T-helper 2 cell treated with Interferon-gamma antibody and Interleukin-4, amounts not matched to agents 100 ng/mL and 5 ng/mL, for 36 hours (primary cell): ENCODE data around the gene ARSK. TPM values are rescaled to one million over a fixed set of nuclear protein-coding genes. Genes with fewer than 3 reads are reported as not detected.

Experiments
- intact Hi-C: fragments of 100-400 bp; cut with micrococcal nuclease; formaldehyde crosslinking; loops from one replicate; pipeline ENCODE4 v1.15.1; 2023
- total RNA-seq: library from RNA; stranded (reverse); gene quantifications from 2 replicates; pipeline ENCODE4 v1.2.3, GENCODE V29; 2022

Gene ARSK
- total RNA-seq, 1 donor from 2014 or later: 4.0 TPM

DNA sequence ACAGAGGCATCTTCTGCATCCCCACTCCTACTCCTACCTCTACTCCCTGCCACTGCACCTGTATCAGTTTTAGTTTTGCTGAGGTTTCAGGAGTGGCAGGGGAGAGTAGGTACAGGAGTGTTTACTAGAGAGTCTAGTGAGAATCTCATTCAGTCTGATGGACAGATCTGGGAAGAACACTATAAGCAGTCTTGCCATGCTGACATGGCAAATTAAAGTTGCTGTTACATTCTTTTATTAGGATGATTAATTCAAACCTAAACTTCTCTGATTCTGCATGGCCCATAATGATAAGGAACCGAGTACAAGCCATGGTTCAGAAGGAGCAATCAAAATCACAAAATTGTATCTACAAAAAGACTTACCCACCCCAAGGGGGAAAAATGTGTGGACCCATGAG, 7.4 kb downstream of the ARSK start:
- intact Hi-C loops: no loop called here

DNA sequence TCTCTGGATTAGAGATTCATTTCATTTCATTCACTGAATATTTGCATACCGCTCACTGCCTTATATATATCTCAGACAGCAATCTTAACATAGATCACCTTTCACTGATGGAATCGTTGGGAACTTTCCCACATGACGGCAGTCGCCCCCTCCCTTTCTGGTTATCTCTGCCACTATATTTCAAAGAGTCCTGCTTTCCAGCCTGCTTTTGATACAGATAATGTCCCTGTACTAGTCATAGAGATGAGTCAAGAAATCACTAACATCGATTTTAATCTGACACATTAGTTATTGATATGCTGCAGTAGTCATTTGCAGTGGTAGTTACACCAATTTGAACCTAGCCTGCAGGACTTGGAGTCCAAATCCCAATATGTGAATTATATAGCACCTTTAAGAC, 8.5 kb downstream of the ARSK start:
- intact Hi-C loops: no loop called here

DNA sequence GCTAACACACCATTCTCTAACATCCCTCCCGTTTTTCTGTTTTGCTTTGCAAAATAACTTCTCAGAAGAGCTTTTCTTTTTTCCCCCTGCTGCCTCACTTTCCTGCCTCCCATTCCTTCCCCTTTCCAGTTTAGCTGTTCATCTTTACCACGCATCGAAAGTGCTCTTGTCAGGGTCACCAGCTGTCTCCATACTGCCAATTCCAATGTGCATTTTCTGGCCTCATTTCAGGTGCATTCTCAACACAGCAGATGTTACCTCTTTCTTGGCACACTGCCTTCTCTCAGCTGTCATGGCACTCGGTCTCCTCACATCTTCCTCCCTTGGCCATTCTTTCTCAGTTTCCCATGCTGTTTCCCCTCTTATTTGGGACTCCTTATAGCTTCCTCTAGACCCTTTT, 9.5 kb downstream of the ARSK start:
- intact Hi-C loops: no loop called here

DNA sequence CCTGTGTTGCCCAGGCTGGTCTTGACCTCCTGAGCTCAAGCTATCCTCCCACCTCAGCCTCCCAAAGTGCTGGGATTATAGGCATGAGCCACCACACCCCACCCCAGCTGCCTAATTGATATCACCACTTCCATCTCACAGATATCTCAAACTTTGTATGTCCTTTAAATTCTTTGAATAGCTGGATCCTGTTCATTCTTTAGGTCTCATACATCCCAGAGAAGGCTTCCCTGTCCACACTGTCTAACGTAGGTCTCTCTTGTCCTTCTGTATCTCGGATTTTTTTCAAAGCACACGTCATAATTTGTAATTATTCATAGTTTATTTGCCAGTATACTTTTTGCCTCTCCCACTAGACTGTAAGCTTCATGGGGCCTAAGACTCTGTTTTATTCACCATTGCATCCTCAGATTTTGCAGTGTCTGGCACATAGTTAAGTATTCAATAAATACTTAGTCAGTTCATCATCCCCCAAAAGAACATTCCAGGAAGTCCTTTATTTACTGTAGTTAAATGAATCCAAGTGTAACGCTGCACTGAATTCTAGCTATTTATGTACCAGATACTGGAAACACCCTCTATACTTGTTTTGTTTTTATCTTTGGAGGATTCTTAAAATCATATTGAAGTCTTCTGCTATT, 10.5 kb downstream of the ARSK start:
- intact Hi-C loops: no loop called here

DNA sequence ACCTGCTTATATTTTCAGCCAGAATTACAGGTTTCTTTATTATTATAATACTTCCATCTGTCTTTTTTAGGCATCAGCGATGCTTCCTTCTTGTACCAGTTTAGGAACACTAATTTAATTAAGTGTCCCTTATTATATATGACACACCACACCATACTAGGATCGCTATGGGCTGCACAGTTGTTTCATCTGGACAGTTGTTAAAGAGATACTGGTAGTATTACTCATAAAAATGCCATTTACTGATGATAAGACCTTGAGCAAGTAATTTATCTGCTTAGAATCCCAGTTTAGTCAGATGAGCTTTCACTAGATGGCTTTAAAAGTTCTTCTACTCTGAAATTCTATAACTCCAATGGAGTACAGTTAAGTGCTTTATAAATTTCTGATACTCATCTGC, 17.1 kb downstream of the ARSK start:
- intact Hi-C loops: no loop called here

DNA sequence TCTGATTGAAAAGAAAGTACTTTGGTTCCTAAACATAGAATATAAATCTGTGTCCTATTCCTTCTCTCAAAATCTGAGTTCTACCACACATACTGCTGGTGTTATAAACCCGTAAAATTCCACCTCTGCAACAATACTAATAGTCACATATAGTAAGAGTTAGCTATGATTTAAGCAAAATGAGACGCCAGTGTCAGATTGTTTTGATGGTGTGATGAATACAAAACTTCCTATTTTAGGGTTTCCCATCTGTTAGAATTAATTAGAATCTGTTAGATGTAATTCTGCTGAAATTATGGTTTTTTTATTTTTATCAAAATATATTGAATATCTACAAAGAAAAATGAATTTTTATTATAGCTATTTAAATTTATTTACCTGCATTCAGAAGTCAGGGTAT, 26.7 kb downstream of the ARSK start:
- intact Hi-C loops: no loop called here

DNA sequence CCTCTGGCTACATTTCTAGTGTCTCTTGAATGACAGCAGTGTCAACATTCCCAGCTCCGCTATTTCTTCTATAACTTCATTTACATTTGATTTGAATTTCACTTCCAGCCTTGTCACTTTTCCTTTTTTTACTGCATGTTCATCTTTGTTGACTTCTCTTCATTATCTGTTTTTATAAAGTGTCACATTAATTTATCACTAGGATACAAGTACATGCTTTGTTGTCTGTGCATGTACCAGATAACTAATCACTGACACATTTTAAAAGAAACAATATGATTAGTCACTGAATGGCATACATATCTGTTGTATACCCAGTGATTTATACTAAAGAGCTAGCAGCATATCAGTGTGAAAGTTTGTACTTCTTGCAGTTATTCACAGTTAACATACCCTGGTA, 29.1 kb downstream of the ARSK start:
- intact Hi-C loops: no loop called here

DNA sequence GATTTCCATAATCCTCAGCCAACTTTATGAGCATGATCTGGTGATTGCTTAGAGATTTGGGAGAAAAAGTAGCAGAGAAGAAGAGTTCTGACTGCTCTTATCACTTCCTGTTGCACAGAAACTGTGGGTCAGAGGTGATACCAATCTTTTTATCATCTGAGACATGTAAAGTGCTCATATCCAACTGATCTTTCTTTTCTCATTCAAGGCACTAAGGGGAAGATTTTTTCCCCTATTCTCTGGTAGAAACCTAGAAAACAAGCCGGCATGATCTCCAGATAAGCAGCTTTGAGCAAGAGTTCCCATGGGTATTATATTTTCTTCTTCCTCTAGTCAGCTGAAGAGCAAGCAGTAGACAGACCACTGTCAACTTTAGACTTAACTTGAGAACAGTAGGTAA, 36.0 kb downstream of the ARSK start:
- intact Hi-C loops: loop anchor here (1.0 to 2.0 kb wide), 2 partner anchors 36 to 56 kb away; partner anchors contain the start of genes ARSK and RFESD

DNA sequence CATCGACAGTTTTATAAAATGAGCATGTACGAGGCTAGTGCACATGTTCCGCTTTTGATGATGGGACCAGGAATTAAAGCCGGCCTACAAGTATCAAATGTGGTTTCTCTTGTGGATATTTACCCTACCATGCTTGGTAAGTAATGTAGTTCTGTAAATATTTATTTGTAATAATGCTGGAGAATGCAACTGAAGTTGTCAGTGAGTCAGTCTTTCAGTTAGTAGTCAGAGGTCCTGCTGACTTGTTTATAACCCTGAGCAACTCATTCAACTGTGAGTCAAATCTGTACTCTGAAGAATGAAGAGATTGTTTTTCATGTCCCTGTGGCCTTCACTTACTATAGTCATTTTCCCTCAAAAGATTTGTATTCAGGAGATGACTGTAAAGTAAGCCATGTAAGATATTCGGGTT, 36.6 kb downstream of the ARSK start:
- intact Hi-C loops: loop anchor here (1.0 to 2.0 kb wide), 2 partner anchors 36 to 55 kb away; partner anchors contain the start of genes ARSK and RFESD

DNA sequence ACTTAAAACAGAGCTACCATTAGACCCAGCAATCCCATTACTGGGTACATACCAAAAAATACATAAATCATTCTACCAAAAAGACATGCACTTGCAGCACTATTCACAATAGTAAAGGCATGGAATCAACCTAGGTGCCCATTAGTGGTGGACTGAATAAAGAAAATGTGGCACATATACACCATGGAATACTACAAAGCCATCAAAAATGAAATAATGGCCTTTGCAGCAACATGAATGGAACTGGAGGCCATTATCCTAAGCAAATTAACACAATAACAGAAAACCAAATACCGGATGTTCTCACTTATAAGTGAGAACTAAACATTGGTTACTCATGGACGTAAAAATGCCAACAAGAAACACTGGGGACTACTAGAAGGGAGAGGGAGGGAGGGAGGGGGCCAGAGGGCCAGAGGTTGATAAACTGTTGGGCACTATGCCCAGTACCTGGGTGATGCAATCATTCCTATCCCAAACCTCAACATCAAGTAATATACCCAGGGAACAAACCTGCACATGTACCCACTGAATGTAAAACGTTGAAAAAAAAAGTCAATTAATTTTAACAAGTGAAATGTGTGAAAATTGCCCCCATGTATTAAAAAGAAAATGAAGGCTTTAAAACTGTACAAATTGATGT, 40.5 kb downstream of the ARSK start:
- intact Hi-C loops: no loop called here

DNA sequence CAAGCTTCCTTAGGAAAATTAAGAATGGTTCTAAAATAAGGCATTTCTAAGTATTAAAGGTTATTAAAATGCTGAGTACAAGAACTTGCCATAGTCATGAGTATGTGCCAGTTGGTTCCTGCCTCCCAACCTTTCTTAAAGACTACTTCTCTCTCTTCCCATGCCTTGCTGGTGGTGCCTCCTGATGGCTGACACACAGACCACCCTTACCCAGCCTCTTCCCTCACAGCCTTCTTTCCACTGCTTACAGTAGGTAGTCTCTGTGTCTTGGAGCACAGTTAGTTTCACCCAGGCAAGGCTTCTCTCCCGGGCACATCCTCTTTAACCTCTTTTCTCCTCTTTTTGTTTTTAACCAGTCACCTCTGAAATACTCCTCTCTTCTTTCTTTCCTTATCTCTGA, 44.4 kb downstream of the ARSK start:
- intact Hi-C loops: no loop called here

DNA sequence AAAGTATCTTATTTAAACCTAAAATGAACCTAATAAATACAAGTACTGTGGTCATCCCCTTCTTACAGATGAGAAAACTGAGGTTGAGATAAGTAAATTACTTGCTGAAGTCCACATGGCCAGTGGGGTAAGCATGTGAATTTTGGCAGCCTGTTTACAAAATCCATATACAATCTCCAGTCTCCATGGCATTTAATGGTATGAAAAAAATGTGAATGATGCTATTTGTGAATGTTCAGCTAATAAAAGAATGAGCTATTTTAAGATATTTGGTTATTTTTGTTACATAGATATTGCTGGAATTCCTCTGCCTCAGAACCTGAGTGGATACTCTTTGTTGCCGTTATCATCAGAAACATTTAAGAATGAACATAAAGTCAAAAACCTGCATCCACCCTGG, 45.7 kb downstream of the ARSK start:
- intact Hi-C loops: no loop called here

DNA sequence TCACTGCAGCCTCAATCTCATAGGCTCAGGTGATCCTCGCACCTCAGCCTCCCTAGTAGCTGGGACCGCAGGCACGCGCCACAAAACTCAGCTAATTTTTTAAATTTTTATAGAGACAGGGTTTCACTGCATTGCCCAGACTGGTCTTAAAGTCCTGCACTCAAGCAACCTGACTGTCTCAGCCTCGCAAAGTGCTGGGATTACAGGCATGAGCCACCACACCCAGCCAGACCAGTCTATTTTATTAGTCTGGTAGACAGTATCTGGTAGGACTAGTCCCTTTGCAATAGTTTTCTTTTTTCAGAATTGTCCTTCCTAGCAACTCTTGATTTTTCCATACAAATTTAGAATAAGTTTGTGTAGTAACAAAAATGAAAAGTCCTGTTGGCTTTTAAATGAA, 50.9 kb downstream of the ARSK start:
- intact Hi-C loops: no loop called here

DNA sequence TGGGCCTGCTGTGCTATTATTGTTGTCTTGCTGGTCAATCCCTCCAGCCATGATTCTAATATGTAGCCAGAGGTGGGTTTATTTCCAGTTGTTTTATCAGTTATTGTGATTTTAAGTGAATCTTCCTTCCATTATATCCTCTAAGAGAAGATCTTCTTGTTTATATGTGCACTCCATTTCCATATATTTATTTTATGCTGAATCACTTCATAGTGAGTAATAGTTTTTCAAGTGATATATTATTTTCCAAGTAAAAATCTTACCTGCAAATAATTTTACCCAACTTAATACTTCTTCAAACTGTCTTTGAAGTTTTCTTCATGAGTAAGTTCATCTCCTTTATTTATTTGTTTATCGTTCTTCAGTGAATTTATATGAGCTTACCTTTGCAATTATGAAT, 51.5 kb downstream of the ARSK start:
- intact Hi-C loops: no loop called here

DNA sequence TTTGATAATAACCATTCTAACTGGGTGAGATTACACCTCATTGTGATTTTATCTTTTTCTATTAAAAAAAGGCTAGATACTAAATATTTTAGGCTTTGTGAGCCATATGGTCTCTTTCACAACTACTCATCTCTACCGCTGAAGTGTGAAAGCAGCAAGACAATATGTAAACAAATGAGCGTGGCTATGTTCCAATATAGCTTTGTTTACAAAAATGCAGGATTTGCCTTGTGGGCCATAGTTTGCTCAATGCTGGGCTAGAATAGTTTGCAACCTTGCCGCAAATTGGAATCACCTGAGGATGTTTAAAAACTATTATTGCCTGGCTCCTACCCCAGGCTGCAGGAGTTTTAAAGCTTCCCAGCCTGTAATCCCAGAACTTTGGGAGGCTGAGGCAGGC, 54.8 kb downstream of the ARSK start:
- intact Hi-C loops: no loop called here

DNA sequence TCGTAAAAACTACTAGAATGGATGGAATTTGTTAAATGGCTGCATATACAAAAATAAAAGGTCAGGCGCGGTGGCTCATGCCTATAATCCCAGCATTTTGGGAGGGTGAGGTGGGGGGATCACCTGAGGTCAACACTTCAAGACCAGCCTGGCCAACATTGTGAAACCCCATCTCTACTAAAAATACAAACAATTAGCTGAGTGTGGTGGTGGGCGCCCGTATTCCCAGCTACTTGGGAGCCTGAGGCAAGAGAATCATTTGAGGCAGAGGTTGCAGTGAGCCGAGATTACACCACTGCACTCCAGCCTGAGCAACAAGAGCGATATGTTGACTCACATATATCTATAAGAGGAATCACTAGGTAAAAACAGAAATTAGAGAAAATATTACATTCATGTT, 55.6 kb downstream of the ARSK start:
- intact Hi-C loops: no loop called here

DNA sequence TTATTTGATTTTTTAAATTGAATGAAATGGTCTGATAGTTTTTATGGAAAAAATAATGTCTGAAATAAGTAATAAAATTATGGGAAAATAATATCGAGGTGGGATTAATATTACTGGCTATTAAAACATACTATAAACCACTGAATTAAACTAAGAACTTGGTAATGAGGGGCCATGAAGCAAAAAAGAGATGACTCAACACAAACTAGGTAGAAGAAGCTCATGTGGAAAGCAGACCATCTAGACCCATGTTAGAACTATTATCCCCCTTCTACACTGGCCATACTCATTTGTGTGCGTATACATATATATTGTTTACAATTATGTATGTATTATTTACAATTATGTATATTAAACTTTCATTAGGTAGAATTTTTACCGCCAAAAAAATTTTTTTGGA, 56.5 kb downstream of the ARSK start:
- intact Hi-C loops: no loop called here

DNA sequence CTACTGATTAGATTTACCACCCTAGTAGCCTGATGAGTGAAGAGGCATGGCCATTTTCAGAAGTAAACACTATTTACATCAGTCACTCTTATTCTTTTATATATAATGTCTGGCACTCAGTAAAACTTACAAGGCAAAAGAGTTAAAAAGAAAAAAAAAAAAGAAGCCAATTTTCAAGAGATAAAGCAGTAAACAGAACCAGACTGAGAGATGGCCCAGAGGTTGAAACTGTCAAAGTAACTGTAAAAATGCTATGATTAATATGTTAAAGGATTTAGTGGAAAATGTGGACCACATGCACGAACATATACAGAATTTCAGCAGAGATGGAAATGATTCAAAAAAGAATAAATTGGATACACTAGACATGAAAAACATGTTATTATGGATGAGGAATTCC, 58.6 kb downstream of the ARSK start:
- intact Hi-C loops: no loop called here

DNA sequence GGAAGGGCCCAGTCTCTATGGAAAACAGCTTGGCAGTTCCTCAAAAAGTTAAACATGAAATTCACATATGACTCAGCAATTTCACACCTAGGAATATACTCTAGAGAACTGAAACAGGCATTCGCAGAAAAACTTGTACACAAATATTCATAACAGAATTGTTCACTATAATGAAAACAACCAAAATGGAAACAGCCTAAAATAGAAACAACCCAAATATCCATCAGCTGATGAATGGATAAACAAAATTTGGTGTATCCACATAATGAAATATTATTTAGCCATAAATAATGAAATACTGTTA, 60.2 kb downstream of the ARSK start:
- intact Hi-C loops: no loop called here

DNA sequence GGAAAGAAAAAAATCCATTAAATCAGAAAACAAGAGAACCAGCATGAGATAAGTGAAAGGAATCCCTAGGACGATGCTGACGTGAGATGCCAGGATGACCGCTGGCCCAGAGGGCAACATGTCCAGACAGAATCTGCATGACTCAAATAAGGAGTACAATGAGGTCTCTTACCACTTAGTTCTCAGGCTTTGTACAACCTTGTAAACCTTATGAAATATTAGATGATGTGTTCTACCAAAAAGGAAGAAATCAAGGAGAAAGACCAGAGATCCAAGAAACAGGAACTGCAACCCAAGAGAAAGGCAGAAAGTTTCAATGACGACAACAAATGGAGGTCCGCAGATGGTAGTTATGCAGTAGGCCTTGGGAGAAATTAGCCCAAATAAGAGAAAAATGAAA, 62.2 kb downstream of the ARSK start:
- intact Hi-C loops: no loop called here

DNA sequence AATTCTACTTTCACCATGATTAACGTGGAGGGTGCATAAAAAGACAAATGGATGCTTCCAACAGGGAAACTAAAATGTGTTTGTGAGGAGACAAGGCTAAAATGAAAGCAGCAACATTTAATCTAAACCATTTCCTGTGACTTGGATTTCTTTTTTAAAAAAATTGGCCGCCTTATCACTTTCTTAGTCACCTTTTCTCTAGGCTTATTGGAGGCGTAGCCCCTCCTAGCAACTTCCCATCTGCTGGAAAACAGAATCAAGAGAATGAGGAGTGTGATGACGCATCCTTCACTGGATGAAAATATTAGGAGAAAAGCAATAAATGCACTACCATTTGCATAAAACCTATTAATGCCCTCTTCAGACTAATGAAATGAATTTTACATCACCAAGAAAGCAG, 64.2 kb downstream of the ARSK start:
- intact Hi-C loops: no loop called here

DNA sequence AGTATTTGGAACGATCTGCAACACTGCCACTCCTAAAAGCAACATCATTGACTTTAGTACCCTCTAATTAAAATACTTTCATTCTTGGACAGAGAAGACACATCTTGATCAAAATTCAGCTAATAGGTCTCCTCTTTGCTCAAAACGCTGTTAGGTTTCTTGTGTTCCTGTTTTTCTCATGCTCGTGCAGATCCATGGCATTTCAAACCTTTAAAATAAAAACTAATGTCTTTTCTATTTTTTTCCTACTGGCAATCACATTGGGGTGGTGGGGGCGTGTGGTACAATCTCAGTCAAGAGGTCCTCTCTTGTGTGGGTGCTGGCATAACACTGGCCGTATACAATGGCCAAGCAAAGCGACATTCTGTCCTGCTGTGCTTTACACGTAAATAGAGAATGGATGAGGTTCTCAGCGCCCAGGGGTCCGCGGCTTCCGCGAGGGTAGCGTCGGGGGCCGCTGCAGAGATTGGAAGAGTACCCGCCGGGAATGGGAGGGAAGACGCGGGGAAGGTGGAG, 64.7 kb downstream of the ARSK start:
- intact Hi-C loops: loop anchor here (1.0 kb wide), 1 partner anchor 13 kb away; no protein-coding TSS in a partner anchor
